Calu3 (cell line): Measurements from ENCODE around the gene GJB4. TPM values are rescaled to one million over a fixed set of nuclear protein-coding genes. Genes with fewer than 3 reads are reported as not detected.

Experiments used
- BruUV-seq: library from RNA; stranded (reverse); fragments of 400-500 nt; replicated peaks from 2 replicates; lab custom pipeline; 2021; lab: Mats Ljungman, UMichigan
- CTCF ChIA-PET: fragments of 300-600 bp; sonication (Branson Sonifier 250); formaldehyde crosslinking; loops from one replicate; lab custom pipeline; 2022; ENCODE audit warnings: antibody characterized with exemption; lab: Charles Lee
- DNase-seq: peaks from one replicate; pipeline ENCODE4 v3.0.0; 2022
- H3K27ac Mint-ChIP-seq: one replicate; pipeline ENCODE4 v1.8.0; 2022; ENCODE audit warnings: mixed read lengths; ENCODE audit not compliant: unreplicated experiment
- H3K27me3 Mint-ChIP-seq: one replicate; pipeline ENCODE4 v1.8.0; 2022; ENCODE audit warnings: mixed read lengths; ENCODE audit not compliant: unreplicated experiment
- H3K36me3 Mint-ChIP-seq: one replicate; pipeline ENCODE4 v1.8.0; 2022; ENCODE audit warnings: mild to moderate bottlenecking, moderate library complexity, mixed read lengths; ENCODE audit not compliant: insufficient read depth, unreplicated experiment
- H3K4me1 Mint-ChIP-seq: one replicate; pipeline ENCODE4 v1.8.0; 2022; ENCODE audit warnings: mild to moderate bottlenecking, low read depth, mixed read lengths; ENCODE audit not compliant: unreplicated experiment
- H3K4me3 Mint-ChIP-seq: one replicate; pipeline ENCODE4 v1.8.0; 2022; ENCODE audit warnings: mild to moderate bottlenecking, low read depth, moderate library complexity, mixed read lengths; ENCODE audit not compliant: unreplicated experiment
- H3K9me3 Mint-ChIP-seq: one replicate; pipeline ENCODE4 v1.8.0; 2022; ENCODE audit warnings: low read depth, mixed read lengths; ENCODE audit not compliant: unreplicated experiment
- intact Hi-C: fragments of 100-400 bp; cut with micrococcal nuclease; formaldehyde crosslinking; loops from one replicate; pipeline ENCODE4 v1.10.0; 2022; ENCODE audit not compliant: unreplicated experiment
- total RNA-seq: library from RNA; stranded (reverse); gene quantifications from 2 replicates; pipeline ENCODE4 v1.2.3, GENCODE V29; 2022
- TF ChIP-seq, protein P1 (sequence below): fragments of 200-600 bp; IDR thresholded peaks from one replicate; pipeline ENCODE4 v1.8.0; 2022; ENCODE audit warnings: antibody characterized with exemption; ENCODE audit not compliant: unreplicated experiment

GJB4 gene
- total RNA-seq, 1 experiment from 2014 or later, result 2.5 TPM

GRCh38 chr1:34795916-34796315, 36.4 kb downstream of the GJB4 start:
- BruUV-seq, result no TSS peak
- no peak overlapping the region for H3K27ac Mint-ChIP-seq
- no peak for DNase-seq
- CTCF ChIA-PET, result no interaction called here
- no peaks in the 10 kb centered on the region for H3K4me1 Mint-ChIP-seq
- H3K4me3 Mint-ChIP-seq, result no peak overlapping the region
- peaks cover 34% of the 10 kb centered on the region for H3K27me3 Mint-ChIP-seq
- TF ChIP-seq, protein P1, sequence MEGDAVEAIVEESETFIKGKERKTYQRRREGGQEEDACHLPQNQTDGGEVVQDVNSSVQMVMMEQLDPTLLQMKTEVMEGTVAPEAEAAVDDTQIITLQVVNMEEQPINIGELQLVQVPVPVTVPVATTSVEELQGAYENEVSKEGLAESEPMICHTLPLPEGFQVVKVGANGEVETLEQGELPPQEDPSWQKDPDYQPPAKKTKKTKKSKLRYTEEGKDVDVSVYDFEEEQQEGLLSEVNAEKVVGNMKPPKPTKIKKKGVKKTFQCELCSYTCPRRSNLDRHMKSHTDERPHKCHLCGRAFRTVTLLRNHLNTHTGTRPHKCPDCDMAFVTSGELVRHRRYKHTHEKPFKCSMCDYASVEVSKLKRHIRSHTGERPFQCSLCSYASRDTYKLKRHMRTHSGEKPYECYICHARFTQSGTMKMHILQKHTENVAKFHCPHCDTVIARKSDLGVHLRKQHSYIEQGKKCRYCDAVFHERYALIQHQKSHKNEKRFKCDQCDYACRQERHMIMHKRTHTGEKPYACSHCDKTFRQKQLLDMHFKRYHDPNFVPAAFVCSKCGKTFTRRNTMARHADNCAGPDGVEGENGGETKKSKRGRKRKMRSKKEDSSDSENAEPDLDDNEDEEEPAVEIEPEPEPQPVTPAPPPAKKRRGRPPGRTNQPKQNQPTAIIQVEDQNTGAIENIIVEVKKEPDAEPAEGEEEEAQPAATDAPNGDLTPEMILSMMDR, result no peak
- intact Hi-C loops, result no loop called here
- H3K9me3 Mint-ChIP-seq, result no peaks in the 10 kb centered on the region
- no peaks in the 10 kb centered on the region for H3K36me3 Mint-ChIP-seq

- intact Hi-C loops, result no loop called here
- Mint-ChIP-seq H3K27me3 (peaks cover 34% of the 10 kb centered on the region), H3K36me3 (no peaks in the 10 kb centered on the region), H3K4me3 (no peak overlapping the region), H3K9me3 (no peaks in the 10 kb centered on the region), H3K4me1 (no peaks in the 10 kb centered on the region), H3K27ac (no peak overlapping the region)
- TF ChIP-seq, protein P1, result no peak
- BruUV-seq, result no TSS peak
- no peak for DNase-seq
- CTCF ChIA-PET, result interaction anchor here (0.6 kb wide), 2 partner anchors 37 to 525 kb away, joined by 3 to 5 read pairs; no protein-coding TSS in a partner anchor
Measured at GRCh38 chr1:34796990-34797389, 37.5 kb downstream of the GJB4 start.

- no TSS peak for BruUV-seq
- H3K9me3 Mint-ChIP-seq, result no peaks in the 10 kb centered on the region
- H3K27ac Mint-ChIP-seq, result no peak overlapping the region
- intact Hi-C loops, result no loop called here
- no peak overlapping the region for H3K4me3 Mint-ChIP-seq
- TF ChIP-seq, protein P1, result no peak
- DNase-seq, result no peak
- peaks cover 34% of the 10 kb centered on the region for H3K27me3 Mint-ChIP-seq
- H3K36me3 Mint-ChIP-seq, result no peaks in the 10 kb centered on the region
- no peaks in the 10 kb centered on the region for H3K4me1 Mint-ChIP-seq
- CTCF ChIA-PET, result no interaction called here
Measured at GRCh38 chr1:34800214-34800613, 40.7 kb downstream of the GJB4 start.

DNA sequence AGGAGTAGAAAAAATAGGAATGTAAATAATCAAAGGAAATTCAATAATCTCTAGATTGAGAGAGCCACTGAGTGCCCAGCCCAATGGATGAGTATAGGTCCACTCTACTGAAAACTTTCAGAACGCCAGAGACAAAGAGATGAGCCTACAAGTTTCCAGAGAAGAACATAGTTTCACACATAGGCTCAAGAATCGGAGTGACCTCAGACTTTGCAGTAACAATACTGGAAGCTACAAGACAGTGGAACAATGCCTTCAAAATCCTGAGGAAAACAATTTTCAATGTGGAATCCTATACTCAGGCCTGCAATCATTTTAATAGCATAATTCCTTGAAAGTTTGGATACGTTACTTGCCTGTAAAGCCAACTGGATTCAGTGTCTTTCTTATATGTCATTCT, 44.2 kb downstream of the GJB4 start:
- BruUV-seq, result no TSS peak
- Mint-ChIP-seq H3K4me1 (peaks cover 19% of the 10 kb centered on the region), H3K4me3 (no peak overlapping the region), H3K27ac (no peak overlapping the region), H3K27me3 (no peaks in the 10 kb centered on the region), H3K36me3 (no peaks in the 10 kb centered on the region), H3K9me3 (no peaks in the 10 kb centered on the region)
- DNase-seq, result no peak
- TF ChIP-seq, protein P1, result no peak
- CTCF ChIA-PET, result no interaction called here
- intact Hi-C loops, result no loop called here
